Gastroesophageal sphincter (tissue), 3 donors: ENCODE data around the gene IL17RB.

Source experiments
- CTCF ChIP-seq, 4 experiments: fragments of 200-600 bp in 2 of 4; fragments of 450-650 bp in 2 of 4; sonication (generic) in 1 of 4; IDR thresholded peaks; one replicate each; pipeline ENCODE4 v1.5.1; 2017 to 2019; ENCODE audit warnings: antibody characterized with exemption in 4 of 4, mild to moderate bottlenecking in 2 of 4, moderate library complexity in 2 of 4
- POLR2AphosphoS5 ChIP-seq: sonication (generic); formaldehyde crosslinking; IDR thresholded peaks from one replicate; pipeline ENCODE4 v1.6.1; 2017; ENCODE audit warnings: antibody characterized with exemption

GRCh38 chr3:53902067-53902466 is 55.7 kb downstream of the IL17RB start:
- TF ChIP-seq CTCF (IDR thresholded peaks at IDR 0.05) = no peak
- no peak for TF ChIP-seq POLR2AphosphoS5
